ENCODE measurements around the gene DARS2.
"Not testable (repeated sequence)": the region's sequence is repeated elsewhere in the genome, so short reads cannot be mapped to it uniquely, and the experiment has no call there.

Gene DARS2, protein sequence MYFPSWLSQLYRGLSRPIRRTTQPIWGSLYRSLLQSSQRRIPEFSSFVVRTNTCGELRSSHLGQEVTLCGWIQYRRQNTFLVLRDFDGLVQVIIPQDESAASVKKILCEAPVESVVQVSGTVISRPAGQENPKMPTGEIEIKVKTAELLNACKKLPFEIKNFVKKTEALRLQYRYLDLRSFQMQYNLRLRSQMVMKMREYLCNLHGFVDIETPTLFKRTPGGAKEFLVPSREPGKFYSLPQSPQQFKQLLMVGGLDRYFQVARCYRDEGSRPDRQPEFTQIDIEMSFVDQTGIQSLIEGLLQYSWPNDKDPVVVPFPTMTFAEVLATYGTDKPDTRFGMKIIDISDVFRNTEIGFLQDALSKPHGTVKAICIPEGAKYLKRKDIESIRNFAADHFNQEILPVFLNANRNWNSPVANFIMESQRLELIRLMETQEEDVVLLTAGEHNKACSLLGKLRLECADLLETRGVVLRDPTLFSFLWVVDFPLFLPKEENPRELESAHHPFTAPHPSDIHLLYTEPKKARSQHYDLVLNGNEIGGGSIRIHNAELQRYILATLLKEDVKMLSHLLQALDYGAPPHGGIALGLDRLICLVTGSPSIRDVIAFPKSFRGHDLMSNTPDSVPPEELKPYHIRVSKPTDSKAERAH

DNA sequence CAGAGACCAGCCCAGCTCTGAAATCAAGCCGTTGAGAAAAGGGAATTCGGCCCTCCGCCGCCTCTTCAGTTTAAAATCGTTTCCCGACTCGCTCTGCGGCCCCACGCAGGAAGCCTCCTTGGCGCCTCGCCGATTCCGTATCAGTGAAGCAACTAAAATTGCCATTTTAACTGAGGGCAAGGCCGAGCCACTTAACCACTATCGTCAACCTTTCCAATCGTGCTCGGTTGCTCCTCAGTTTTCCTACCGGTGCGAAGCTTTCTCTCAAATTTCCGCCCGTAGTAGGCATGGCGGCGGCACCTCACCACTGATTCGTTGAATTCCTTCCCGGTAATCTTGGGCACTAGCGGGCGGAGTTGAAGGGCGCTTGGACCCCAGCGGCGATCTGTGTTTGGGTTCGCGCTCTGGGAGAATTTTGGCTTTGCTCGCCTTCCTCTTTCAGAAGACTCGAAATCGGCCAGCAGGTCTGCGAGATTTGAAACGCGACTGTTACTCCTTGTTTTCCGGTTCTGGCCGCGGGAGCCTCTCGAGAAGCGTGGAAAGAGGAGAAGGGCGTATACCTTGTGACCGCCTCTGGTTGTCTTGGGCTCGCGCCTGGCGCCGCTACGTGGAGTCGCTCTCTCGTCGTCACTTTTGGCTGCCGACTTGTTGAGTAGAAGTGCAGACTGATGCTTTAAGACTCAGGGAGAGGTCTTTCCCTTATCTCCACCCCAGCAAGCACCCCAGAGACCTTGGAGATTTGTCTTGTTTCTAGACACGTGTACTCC lies at the start of gene DARS2, which contains the start of gene CENPL:
Gene DARS2 (plus strand): TSS at position 359 of the 767 bp plus-strand sequence. CDS start 557 bp downstream, outside the sequence.
Gene CENPL (minus strand): TSS at position 569 of the 767 bp plus-strand sequence. CDS start 13,584 bp downstream, outside the sequence.
- peak; percentile 89 for DNase-seq

DNA sequence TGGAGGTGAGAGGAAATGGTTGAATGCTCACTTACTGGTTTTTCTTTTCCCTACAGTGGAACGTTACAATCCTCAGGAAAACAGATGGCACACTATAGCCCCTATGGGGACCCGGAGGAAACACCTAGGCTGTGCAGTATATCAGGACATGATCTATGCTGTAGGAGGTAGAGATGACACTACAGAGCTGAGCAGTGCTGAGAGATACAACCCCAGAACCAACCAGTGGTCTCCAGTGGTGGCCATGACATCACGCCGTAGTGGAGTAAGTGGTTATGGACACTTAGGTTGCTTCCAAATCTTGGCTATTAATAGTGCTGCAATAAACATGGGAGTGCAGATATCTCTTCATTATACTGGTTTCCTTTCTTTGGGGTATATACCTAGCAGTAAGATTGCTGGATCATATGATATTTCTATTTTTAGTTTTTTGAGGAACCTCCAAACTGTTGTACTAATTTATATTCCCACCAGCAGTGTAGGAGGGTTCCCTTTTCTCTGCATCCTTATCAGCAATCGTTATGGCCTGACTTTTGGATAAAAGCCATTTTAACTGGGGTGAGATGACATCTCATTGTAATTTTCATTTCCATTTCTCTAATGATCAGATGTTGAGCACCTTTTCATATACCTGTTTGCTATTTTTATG lies 48.8 kb upstream of the DARS2 start:
- no peak for DNase-seq

DNA sequence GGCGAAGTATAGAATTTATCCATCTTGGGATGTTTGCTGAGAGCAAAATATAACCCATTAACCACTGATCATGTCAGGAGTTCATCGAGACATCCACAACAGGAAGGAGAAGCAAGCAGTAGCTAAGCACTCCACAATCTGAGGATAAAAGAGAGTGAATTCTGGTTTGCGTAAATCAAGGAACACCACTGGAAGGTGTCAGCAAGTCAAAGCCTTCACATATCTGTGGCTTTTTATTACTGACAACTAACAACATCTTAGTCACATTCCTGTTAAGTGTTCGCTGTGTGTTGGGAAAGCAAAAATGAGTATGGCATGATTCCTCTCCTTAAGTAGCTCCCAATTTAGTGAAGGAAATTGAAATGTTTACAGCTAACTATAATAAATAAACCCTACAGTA lies 44.5 kb upstream of the DARS2 start:
- DNase-seq: no peak

DNA sequence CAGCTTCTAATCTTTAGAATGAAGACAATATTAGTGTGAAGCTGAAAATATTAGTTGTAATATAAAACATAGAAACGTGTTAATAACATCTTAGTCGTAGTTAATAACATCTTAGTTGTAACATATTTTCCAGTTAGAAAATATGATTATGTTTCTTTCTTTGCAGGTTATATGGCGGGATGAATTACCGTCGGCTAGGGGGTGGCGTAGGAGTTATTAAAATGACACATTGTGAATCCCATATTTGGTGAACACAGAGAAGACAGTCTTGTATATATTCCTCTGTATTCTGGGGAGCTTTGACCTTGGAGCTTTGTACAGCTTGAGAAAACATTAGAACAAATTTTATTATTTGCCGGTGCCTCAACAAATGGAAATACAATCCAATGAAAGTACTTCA lies 39.5 kb upstream of the DARS2 start:
- no peak for DNase-seq

DNA sequence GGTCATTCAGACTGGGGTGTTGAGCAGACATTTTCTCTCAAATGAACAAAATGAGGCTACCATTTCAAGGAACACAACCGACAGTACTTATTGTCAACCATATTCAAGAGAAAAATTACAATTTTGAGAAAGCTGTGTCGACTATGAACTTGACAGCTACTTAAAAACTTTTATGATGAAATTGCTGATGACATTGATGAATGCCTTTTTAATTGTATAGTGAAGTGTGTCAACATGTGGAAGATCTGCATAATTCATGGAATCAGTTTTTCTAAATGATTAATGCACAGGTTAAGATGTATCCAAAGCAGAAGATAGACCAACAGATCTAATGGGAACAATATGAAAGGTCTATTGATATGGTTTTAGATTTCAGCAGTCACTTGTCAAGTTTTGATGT lies 34.6 kb upstream of the DARS2 start:
- no peak for DNase-seq

DNA sequence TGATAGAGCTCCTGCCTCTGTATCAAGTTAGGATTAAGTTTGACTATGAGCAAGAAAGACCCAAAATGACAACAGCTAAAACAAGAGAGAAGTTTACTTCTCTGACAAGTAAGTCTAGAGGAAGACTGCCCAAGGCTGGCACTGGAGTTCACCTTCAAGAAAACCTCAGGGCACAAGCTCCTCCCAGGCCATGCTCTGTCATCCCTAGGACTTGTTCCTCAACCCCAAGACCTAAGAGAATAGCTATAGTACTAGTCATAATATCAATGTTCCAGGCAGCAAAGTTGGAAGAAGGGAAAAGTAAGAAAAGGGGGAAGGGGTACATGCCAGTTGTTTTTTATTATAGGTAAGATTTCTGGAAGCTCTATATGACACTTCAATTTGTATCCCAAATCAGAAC lies 26.4 kb upstream of the DARS2 start:
- DNase-seq: no peak

DNA sequence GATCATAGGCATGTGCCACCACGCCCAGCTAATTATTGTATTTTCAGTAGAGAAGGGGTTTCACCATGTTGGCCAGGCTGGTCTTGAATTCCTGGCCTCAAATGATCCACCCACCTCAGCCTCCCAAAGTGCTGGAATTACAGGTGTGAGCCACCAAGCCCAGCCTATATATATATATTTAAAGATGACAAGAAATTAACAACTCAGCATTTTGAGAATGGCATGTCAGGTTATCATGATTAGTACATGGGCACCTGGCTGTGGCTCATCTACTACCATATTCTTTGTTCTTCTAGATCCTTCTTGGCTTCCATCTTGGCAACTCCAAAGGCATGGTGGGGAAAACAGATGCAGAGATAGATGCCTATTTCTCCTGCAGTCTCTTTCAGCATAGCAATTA lies 24.5 kb upstream of the DARS2 start:
- not testable (repeated sequence) for DNase-seq

DNA sequence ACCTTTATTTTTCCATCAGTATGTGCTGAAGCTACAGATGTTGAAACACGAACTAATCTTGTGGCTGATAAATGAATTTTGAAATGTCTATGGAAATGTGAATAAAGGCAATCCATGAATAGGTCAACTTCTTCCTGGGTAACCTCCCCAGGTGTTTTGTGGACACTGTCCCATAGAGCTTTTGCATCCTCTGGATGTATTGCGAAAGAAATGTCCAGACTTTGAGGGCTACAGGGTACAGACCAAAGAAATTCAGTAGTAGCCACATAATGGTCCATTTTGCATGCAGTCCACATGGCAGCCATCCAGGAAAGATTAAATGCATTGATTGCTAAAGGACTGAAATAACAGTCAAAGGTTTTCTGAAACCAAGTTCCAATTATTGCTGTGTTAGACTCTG lies 21.5 kb upstream of the DARS2 start:
- DNase-seq: no peak

DNA sequence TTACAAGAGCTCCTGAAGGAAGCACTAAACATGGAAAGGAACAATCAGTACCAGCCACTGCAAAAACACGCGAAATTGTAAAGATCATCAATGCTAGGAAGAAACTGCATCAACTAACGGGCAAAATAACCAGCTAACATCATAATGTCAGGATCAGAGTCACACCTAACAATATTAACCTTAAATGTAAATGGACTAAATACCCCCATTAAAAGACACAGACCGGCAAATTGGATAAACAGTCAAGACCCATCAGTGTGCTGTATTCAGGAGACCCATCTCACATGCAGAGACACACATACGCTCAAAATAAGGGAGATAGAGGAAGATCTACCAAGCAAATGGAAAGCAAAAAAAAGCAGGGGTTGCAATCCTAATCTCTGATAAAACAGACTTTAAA lies 10.8 kb upstream of the DARS2 start:
- not testable (repeated sequence) for DNase-seq

DNA sequence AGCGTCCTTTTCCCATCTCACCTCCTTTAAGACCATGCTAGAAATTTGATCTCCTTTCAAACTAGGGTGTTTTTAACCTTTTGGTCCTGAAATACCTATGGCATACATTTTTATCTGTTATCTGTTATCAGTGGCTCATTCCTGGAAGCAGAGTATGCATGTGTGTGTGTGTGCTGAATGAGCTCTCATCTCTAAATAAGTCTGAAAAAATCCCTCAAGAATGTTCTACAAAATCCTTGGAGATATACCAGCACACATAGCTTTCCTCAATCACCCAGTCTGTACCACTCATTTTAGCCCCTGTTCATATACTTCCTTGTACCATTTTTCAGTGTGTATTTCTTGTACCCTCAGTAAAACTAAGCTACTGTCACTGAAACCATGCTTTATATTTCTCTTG lies 6.0 kb upstream of the DARS2 start:
- no peak for DNase-seq

DNA sequence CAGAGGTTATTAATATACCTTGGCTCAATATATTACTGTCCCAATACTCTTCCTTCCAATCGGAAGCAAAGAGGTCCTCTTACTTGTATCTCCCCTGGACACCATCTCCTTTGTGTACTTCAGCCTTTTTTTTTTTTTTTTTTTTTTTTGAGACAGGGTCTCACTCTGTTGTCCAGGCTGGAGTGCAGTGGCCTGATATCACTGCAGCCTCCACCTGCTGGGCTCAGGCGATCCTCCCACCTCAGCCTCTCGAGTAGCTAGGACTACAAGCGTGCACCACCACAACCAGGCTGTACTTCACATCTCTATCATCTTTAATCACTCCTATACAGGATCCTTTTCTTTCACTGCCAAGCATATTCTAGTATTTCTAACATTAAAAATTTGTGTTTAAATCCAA lies 2.8 kb upstream of the DARS2 start:
- no peak for DNase-seq

DNA sequence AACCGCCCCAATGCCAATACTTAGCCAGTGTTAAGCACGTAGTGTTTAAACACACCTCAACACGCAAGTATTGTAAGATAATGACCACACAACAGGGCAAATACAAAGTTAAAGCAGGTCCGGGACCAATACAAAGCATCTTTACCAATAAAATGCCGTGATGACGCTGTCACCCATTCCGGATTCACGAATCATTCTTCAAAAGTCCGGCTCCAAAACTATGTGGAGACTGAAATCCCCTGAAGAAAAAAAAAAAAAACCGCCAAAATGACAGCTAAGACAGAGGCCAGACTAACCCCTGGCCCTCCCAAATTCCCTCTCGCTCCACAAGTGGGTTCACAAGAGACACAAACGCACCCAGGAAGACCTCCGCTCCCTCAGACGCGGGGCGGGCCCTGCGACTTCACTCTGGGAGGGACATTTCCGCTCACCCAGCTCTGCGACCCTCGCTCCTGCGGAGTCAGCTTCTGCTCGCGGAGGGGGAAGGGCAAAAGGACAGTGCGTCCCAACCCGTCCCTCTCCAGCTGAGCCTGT lies 625 bp upstream of the DARS2 start:
- no peak for DNase-seq

DNA sequence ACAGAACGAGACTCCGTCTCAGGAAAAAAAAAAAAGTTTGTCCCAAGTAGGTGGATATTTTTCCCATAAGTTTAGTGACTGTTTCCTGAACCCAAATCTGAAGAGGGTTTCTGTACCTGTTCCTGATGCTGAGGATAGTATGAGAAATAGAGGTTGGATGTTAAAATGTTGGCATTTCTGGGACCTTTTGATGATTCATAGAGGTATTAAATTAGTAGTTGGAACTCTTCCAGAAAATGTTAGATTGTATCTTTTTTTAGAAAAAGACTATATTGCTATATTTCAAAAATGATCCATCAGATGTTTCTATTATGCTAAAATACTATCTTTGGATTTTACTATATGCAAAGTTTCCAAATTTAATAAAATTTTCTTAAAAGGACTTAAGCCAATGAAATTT lies 3.1 kb downstream of the DARS2 start:
- DNase-seq: no peak

DNA sequence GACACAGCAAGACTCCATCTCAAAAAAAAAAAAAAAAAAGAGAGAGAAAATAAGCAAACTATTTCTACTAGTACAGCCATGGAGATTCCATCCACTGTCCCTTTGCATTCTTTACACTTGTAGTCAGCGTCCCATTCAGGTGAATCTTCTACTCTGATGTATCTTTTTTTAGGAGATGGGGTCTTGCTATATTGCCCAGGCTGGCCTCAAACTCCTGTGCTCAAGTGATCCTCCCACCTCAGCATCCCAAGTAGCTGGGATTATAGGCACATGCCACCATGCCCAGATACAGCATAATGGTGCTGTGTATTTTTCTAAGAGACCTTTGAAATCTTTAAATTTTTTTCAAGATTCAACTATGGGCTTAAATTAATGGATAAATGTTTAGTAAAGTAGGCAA lies 8.3 kb downstream of the DARS2 start:
- no peak for DNase-seq

DNA sequence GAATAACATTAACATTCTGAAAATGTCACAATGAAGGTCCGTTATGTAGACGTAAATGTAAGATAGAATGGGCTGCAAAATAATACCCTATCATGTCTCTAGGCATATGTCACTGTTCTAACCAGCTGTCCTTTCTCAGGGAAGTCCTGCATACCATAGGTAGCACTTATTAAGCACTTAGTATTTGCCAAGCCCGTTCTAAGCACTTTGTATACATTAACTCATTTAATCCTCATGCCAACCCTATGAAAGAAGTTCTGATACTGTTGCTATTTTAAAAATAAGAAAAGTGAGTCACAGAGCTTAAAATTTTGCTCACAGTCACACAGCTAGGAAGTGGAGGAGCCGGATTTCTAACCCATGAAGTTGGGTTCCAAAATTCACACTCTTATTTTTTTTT lies 27.6 kb downstream of the DARS2 start:
- no peak for DNase-seq

DNA sequence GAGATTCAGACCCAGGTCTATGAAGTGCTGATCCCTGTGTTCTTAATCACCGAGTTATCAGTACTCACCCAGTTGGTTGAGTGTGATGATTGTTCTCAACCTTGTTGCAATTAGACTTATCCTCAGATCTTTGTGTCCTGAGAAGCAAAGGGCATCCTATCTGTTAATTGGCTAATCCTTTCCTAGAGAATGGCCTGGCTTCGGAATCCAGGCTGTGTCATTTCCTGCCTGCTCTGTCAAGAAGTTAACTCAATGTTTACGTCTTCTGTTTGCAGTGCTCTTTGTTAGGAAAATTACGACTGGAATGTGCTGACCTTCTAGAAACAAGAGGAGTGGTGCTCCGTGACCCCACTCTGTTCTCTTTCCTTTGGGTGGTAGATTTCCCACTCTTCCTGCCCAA lies 28.6 kb downstream of the DARS2 start:
- DNase-seq: no peak

DNA sequence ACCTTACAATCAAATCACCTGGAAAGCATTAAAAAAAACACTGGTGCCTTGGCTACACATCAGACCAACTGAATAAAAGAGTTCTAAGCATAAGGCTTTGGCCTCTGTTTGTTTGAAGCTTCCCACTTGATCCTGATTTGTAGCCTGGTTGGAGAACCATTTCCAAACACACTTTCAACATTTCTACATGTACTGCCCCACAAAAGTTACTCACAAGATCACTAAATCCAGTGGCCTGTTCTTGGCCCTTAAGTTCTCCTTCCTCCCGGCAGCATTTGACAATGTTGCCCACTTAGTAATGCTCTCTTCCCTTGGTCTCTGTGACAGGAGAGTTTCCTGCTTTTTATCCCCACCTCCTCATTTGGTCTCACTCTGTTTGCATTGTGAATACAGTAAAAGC lies 31.5 kb downstream of the DARS2 start:
- DNase-seq: no peak

DNA sequence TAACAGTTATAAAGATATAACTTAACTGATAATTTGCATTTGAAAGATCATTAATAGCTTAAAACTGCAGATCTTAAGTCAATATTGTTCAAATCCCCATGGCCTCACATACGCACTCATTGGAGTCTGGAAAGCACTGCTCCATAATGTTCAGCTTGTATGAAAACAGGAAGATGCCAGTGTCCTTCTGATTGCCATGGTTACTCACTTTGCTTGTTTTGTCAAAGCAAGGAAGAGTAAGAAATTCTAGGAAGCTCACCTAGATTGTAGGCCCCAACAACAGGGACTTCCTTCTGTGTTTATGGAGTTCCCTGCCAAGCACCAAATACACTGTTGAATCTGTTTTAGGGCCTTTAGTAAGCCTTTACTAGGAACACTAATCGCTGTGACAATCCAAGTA lies 32.4 kb downstream of the DARS2 start:
- DNase-seq: no peak

DNA sequence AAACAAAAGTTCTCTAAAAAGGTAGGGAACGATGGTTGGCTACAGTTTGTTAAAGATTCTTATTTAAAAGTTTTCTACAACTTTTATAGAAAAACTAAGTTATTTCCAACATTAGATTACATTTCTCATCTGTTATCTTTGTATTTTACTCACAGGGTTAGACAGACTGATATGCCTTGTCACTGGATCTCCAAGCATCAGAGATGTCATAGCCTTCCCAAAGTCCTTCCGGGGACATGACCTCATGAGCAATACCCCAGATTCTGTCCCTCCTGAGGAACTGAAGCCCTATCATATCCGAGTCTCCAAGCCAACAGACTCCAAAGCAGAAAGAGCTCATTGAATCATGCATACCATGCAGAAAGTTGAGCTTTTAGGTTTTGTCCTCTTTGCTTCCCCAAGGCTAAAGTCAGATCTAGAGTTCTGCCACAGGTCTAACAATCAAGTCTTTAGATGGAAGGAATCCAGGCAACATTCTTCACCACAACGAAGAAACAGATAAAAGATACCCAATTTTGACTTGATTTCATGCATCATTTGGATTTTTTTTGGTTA lies 33.0 kb downstream of the DARS2 start:
- DNase-seq: no peak

DNA sequence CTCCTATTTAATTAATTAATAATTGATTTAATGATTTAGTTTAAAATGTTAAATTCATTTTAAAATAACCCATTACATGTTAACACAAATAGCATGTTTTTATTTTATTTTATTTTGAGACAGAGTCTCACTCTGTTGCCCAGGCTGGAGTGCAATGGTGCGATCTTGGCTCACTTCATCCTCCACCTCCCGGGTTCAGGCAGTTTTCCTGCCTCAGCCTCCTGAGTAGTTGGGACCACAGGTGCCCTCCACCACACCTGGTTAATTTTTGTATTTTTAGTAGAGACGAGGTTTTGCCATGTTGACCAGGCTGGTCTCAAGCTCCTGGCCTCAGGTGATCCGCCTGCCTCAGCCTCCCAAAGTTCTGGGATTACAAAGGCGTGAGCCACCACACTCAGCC lies 35.1 kb downstream of the DARS2 start:
- not testable (repeated sequence) for DNase-seq

DNA sequence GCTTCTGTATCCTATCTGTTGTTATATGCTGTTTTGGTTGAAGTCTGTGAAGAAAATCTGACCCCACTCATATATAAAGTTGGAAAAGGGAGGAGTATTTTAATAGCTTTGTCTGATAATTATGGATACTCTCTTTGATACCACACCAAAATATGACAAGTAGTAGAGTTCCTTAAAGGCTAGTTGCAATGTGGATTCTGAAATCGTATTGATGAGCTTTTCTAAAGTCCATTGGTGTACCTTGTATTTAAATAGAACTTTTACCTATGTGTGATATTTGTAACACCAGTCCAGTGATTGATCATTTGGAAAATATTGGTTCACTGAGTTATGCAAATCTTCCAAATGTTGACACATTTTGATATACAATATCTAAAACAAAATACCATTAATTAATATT lies 35.6 kb downstream of the DARS2 start:
- no peak for DNase-seq

DNA sequence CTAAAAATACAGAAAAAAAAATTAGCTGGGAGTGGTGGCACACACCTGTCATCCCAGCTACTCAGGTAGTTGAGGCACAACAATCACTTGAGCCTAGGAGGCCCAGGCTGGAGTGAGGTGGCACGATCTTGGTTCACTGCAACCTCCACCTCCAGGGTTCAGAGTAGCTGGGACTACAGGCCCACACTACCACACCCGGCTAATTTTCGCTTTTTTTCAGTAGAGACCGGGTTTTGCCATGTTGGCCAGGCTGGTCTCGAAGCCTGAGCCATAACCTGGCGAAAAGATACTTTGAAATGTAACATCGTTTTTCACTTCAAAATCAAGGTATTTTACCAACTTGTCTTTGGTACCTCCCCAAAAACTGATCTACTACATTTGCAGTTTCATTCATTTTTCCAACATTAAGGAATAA lies 37.3 kb downstream of the DARS2 start:
- no peak for DNase-seq

All from CD4-positive, alpha-beta T cell treated with Interferon gamma for 1 hour (primary cell).